GM18909 (cell line): ENCODE results near the gene TTK.
A peak's percentile ranks its signal among the peaks of the same experiment; 100 is the strongest.
"Not testable (repeated sequence)": the region's sequence is repeated elsewhere in the genome, so short reads cannot be mapped to it uniquely, and the experiment has no call there.

Experiments
- ATAC-seq: cut with Tn5 transposase; IDR thresholded peaks from one replicate; pipeline ENCODE4 v1.9.1; 2021; ENCODE audit warnings: mild to moderate bottlenecking; ENCODE audit not compliant: unreplicated experiment, poor library complexity

TTK gene

GRCh38 chr6:80020381-80021120 is 16.1 kb downstream of the TTK start:
- no peak for ATAC-seq

- ATAC-seq: no peak
Measured at GRCh38 chr6:80021131-80021530, 16.7 kb downstream of the TTK start.

- no peak for ATAC-seq
Measured at GRCh38 chr6:80021591-80021990, 17.1 kb downstream of the TTK start.

GRCh38 chr6:80022803-80023202 is 18.4 kb downstream of the TTK start:
- ATAC-seq: no peak

- no peak for ATAC-seq
Measured at GRCh38 chr6:80028589-80028988, 24.1 kb downstream of the TTK start.

GRCh38 chr6:80029470-80029869 is 25.0 kb downstream of the TTK start:
- ATAC-seq: peak; percentile 89

GRCh38 chr6:80048220-80048619 is 43.8 kb downstream of the TTK start:
- ATAC-seq: not testable (repeated sequence)

GRCh38 chr6:80060774-80061173 is 56.3 kb downstream of the TTK start:
- no peak for ATAC-seq

GRCh38 chr6:80068146-80068545 is 63.7 kb downstream of the TTK start:
- ATAC-seq: not testable (repeated sequence)

- ATAC-seq: not testable (repeated sequence)
Measured at GRCh38 chr6:80070431-80070830, 66.0 kb downstream of the TTK start.

- no peak for ATAC-seq
Measured at GRCh38 chr6:80077067-80077466, 72.6 kb downstream of the TTK start.

- ATAC-seq: no peak
Measured at GRCh38 chr6:80088637-80089036, 84.2 kb downstream of the TTK start.

GRCh38 chr6:80091506-80091905 is 87.1 kb downstream of the TTK start:
- ATAC-seq: no peak
